GM18873 (cell line): ENCODE results near the gene TBCD.

Experiments
- ATAC-seq: cut with Tn5 transposase; IDR thresholded peaks from one replicate; pipeline ENCODE4 v1.9.1; 2021; ENCODE audit warnings: mild to moderate bottlenecking, moderate library complexity, moderate number of reproducible peaks; ENCODE audit not compliant: unreplicated experiment, low FRiP score

The TBCD gene

GRCh38 chr17:82915757-82916027 lies 163.8 kb downstream of the TBCD start:
- ATAC-seq: no peak

GRCh38 chr17:82917699-82918345 lies 166.0 kb downstream of the TBCD start:
- no peak for ATAC-seq

DNA sequence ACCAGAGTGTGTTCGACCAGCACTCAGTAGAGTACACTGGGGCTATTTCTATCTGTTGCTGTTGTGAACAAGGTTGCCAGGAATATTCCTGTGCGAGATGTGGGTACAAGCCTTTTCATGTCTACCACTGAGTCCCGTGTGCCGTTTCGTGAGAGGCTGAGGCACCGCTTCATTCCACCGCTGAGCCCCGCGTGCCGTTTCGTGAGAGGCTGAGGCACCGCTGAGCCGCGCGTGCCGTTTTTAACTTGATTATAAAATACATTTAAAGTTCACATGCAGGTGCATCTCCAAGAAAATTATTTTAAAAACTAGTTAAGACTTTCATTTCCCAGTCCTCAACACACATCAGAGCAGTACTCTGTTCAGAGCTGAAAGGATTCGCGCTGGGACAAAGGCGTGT lies 166.6 kb downstream of the TBCD start:
- no peak for ATAC-seq

DNA sequence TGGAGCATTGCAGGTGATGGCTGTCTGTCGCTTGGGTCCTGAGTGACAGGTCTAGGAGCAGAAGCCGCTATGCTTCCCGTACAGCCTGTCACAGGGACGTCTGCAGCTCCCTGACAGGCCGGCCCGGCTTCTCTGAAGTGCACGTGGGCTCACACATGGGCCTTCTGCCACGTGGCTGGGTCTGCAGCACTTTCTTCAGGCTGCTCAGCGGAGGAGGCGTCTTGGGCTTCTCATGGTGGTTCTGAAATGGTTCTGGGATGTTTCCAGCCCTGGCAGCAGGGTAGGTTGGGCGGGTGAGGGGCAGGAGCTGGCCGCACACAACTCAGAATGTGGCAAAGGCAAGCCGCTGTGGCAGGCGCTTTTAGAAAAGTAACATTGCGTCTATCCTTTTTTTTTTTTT lies 168.3 kb downstream of the TBCD start:
- ATAC-seq: no peak

- no peak for ATAC-seq
Observed at GRCh38 chr17:82920715-82921114, 168.8 kb downstream of the TBCD start.

DNA sequence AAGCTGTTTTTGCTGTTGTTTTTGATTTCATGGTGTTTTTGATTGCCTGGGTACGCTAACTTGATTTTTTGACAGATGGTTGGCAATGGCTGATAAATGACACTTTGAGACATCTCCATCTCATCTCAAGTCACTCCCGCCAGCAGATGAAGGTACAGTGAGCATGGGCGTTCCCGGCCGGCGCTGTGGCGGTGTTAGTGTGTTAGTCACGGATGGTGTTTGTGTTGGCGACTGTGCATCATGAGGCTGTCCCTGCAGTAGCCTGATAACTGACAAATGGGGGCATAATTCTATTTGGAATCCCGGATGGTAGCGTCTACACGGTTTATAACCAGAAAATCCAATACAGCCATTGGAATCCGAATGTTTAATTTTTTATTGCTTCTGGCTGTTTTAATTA lies 169.6 kb downstream of the TBCD start:
- no peak for ATAC-seq

DNA sequence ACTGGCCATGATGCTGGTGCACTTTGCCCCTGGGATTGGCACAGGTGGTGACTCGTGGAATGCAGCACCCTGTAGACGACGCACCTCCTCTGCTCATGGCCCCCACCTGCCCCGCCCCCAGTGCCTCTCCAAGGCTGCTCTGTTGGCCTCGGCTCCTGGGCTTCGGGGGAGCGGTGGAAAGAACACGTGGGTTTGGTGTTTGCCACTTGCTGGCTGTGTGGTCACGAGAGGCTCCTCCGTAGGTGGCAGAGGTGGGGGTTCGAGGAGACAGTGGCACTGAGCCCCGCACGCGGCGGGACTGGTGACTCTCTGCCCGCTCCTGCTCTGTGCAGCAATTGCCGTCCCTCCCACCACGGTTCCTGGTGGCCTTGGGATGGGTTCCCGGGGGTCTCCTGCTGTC lies 170.8 kb downstream of the TBCD start:
- no peak for ATAC-seq

DNA sequence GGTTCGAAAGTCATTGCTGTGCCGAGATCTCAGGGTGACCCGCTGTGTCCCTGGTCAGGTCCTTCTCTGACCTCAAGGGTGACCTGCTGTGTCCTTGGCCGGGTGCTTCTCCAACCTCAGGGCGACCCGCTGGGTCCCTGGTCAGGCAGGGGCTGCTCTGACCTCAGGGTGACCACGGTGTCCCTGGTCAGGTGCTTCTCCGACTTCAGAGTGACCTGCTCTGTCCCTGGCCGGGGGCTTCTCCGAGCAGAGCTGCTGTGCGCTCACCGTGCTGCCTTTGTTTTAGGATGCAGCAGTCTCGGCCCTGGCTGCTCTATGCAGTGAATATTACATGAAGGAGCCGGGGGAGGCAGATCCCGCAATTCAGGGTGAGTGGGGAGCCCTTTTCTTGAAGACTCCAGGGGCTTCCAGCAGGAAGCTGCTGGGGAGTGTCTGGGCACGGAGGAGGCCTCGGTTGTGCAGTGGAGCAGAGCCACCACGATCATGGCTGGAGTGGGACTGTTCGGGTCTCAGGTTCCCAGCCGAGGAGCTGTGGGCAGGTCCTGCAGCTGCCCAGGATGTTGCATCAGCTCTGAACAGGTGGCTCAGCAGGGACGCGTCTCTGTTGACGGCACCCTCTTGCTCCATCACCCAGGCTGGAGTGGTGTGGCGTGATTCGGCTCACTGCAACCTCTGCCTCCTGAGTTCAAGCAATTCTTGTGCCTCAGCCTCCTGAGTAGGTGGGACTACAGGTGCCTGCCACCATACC lies 171.7 kb downstream of the TBCD start:
- ATAC-seq: no peak

- no peak for ATAC-seq
Observed at GRCh38 chr17:82924214-82924613, 172.3 kb downstream of the TBCD start.

DNA sequence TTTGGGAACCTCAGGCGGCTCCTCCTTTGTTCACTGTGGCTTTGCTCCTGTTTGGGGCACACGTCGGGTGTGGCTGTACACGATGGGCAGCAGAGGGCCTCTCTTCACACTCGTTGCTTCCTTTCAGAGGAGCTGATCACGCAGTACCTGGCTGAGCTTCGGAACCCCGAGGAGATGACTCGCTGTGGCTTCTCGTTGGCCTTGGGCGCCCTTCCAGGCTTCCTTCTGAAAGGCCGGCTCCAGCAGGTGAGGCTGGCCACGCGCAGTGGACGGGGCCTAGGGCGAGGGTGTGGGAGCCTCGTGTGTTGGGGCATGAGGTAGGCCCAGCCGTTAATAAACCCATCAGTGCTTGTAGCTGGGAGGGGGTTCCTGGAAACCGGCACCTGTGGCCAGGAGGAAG lies 172.9 kb downstream of the TBCD start:
- ATAC-seq: no peak

DNA sequence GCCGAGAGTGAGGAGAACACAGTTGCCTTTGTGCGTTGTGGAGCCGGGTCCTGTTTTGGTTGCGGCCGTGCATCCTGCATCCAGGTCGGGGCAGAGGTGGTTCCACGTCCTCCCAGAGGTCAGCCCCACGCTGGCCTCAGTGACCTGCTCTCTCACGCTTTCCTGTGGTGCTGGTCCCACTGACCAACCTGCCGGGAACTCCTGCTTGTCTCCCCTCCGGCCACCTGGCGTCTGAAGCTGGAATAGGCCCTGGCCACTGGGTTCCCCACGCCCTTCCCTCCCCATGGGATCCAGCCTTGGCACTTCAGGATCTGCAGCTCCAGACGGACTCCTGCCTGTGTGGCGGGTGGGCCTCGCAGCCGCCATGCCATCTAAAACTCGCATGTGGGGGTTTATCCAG lies 173.5 kb downstream of the TBCD start:
- no peak for ATAC-seq

DNA sequence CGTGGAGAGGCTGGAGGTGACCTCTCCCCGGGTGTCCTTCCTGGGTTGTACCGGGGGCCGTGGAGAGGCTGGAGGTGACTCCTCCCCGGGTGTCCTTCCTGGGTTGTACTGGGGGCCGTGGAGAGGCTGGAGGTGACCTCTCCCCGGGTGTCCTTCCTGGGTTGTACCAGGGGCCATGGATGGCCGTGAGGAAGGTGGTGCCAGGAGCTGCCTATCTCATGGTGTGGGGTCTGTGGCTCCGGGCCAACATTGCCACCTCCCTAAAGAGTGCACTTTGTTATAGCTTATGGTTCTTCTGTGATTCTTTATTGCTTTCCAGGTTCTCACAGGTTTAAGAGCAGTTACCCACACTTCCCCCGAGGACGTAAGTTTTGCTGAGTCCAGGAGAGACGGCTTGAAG lies 174.2 kb downstream of the TBCD start:
- no peak for ATAC-seq

DNA sequence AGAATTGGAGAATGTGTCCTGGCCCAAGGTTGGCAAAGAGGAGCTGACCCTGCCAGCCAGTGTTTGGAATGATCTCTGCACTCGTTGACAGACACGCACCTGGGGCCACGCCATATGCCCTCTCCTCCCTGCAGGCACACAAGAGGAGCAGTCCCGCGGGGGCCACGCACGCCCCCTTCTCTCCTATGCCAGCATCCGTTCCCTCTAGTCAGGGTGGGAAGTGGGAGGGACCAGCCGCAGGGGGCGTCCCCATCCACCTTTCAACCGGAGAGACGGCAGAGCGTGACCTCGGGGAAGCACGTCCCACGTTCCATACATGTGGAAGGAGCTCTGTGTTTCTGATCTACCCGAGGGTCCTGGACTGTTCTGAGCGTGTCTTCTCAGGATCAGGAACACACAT lies 174.9 kb downstream of the TBCD start:
- no peak for ATAC-seq

DNA sequence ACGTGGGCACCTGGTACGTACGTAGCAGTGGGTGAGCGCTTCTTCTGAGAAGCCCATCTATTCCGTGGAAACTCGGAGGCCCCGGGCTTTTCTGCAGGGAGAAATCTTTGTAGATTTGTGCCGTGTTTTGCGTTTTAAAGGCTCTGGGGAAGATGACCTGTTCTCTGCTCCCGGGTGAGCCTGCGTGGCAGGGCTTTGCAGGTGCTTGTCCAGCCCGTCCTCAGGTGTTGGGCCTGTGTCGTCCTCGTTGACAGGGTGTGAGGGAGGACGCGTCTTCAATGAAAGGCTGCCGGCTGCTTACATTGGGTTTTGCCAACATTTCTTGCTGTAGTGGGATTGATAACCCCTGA lies 175.4 kb downstream of the TBCD start:
- no peak for ATAC-seq

DNA sequence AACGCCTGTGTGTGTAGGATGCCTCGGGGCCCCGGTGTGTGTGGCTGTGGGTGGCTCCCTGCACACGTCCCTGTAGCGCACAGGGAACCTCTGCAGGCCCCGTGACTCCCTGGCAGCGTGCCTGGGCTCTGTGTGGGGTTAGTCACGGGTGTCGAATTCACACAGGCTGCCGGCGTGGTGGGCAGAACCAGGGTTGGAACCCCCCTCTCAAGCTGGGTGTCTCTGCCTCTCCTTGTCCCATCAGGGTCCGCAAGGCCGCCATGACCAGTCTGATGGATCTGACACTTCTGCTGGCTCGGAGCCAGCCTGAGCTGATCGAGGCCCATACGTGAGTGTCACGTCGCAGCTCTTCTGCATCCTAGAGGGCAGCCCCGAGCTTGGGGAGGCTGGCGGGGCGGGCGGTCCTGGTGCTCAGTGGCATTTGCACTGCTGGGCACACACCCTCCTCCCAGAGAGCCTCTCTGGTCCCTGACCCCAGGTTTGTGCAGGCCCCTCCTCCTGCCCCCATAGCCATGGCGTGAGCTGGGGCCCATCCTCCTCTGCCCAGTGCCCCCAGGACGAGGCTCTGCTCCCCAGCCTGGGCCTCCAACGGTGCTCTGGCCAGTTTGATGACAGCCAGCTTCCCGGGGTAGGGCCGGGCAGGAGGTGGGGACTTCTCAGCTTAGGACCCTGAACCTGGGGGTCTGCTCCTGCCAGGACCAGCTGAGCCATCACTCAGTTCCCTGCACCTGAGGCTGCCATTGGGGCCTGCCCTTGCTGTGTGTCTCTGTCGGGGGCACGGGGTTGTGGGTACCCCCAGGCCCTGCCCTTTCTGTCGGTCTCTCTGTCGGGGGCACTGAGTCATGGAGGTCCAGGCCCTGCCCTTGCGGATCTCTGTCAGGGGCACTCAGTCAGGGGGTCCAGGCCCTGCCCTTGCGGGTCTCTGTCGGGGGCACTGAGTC lies 176.1 kb downstream of the TBCD start:
- no peak for ATAC-seq

DNA sequence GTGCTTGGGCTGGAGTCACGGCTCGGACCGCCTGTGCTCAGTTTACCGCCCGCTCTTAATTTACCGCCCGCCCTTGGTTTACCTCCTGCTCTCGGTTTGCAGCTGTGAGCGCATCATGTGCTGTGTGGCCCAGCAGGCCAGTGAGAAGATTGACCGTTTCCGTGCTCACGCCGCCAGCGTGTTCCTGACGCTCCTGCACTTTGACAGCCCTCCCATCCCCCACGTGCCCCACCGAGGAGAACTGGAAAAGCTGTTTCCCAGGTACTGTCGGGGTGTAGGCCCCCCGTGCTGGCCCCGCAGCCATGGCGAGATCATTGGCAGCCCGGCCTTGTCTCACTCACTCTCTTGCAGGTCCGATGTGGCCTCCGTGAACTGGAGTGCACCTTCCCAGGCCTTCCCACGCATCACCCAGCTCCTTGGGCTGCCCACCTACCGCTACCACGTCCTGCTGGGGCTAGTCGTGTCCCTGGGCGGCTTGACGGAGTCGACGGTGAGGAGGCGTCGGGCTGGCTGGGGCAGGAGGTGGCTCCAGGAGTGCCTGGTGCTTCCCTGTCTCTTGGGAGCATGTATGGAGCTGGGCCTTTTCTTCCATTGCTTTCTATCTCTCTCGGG lies 177.3 kb downstream of the TBCD start:
- ATAC-seq: no peak

- no peak for ATAC-seq
Observed at GRCh38 chr17:82929676-82930042, 177.8 kb downstream of the TBCD start.

- no peak for ATAC-seq
Observed at GRCh38 chr17:82930043-82930923, 178.4 kb downstream of the TBCD start.

- no peak for ATAC-seq
Observed at GRCh38 chr17:82930924-82931698, 179.2 kb downstream of the TBCD start.
